HG03064 (cell line): Measurements from ENCODE around the gene SUPT4H1.

Experiments used
- ATAC-seq: cut with Tn5 transposase; IDR thresholded peaks from one replicate; pipeline ENCODE4 v1.9.1; 2021; ENCODE audit warnings: low read depth; ENCODE audit not compliant: unreplicated experiment

The SUPT4H1 gene

DNA sequence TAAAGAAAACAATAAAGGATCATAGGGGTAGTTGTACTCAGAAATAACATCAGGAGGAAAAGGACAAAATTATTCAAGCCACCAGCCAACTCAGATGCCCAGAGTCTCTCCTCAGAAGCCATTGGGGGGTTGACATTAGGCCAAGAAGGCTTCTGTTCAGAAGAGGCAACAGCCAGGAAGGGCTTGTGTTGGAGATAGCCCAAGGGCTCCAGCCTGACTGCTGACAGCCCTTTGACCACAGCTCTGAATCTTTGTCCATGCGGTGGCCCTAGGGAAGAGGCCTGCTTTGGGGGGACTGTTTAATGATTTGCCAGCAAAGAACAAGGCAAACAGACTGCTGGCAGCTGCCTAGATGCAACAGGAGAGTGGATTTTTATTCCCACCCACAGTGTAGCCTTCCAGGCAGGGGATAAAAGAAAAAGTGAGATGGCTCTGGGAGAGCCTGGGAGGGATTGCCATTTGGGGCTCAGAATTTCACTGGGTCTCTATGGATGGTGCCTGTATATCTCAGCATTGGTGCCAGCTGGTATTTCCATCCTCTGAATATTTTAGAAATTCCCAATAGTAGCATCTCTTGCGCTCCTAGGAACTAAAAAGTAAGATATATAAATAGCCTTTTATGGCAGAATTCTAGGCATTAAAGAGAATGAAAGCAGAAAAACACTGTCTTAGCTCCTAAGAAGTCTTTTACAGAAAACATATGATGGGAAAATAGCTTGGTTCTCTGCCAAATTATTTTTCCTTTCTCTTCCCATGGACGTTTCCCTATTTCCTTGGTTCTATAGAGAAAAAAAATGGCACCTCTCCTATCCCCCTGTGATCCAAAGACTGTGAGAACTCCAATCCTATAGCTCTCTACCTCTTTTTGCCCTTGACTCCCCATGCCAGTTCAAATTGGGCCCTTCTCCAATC lies 29.4 kb upstream of the SUPT4H1 start:
- no peak for ATAC-seq

DNA sequence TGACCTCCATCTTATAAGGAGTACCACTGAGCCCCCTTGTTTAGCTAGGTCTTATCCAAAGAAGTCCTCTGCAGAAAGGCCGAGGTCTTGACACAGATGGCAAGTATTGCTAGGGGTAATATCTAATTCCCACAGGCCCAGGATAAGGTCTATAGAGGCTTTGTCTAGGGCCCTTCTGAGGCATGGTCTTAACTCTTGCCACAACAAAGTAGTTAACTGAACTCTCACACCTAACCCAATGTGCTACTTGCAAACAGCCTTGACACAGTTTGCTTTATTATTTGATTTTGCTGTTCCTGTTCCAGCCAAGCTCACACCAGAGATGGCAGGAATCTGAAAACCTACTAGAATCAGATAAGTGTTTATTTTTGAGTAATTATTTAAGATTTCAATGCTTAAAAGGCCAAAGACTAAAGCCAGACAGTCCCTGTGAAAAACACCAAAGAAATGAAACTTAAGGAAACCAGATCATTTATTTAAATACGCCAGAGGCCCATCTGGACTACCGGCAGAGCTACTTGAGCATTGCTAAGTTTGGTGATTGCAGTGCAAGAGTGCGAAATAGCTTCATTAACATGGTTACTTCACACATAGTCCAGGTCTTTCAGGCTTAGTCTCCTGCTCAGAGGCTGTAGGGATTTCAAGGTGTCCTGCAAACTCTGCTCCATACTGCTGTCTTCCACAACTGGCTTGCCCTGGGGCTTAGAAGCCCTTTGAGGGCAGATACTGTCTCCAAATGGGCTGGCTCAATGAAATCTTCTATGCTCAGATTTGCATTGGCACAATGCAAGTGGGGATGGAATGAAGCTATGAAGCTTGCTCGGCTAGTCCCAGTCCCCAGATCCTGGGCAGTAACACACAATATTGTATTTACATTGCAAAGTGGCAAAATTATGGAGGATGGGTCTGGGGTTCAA lies 28.5 kb upstream of the SUPT4H1 start:
- ATAC-seq, result no peak

- ATAC-seq, result no peak
These were observed 27.5 kb upstream of the SUPT4H1 start for GRCh38 chr17:58379511-58379824.

- no peak for ATAC-seq
These were observed 26.9 kb upstream of the SUPT4H1 start for GRCh38 chr17:58378733-58379510.

GRCh38 chr17:58377661-58378060 lies 25.7 kb upstream of the SUPT4H1 start:
- no peak for ATAC-seq

- ATAC-seq, result no peak
These were observed 25.1 kb upstream of the SUPT4H1 start for GRCh38 chr17:58377093-58377601.

DNA sequence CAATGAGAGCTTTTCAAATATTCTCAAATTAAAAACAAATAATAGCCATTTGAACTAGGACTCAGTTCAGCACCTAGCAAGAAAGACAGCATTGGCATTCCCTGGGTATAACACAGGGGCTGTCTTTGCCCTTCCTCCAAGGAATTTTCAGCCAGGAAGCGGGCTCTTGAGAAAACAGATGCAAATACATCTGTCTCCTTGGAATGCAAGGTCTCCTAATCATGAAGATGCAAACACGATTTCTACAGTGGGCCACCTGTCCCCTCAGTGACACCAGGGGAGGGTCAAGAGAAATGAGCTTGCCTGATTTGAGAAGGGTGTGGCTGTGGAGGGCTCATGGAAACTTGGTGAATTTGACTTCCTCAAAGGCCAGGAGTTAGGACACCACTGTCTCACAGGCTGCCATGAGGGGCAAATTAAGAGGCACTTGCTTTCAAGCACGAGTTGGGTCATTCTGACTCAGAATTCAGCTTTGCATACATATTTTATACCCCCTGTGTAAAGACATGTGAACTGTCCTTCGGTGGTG lies 24.5 kb upstream of the SUPT4H1 start:
- no peak for ATAC-seq

- ATAC-seq, result no peak
These were observed 23.8 kb upstream of the SUPT4H1 start for GRCh38 chr17:58375811-58376210.

- no peak for ATAC-seq
These were observed 23.3 kb upstream of the SUPT4H1 start for GRCh38 chr17:58375256-58375655.

GRCh38 chr17:58373923-58374322 lies 21.9 kb upstream of the SUPT4H1 start:
- ATAC-seq, result no peak

DNA sequence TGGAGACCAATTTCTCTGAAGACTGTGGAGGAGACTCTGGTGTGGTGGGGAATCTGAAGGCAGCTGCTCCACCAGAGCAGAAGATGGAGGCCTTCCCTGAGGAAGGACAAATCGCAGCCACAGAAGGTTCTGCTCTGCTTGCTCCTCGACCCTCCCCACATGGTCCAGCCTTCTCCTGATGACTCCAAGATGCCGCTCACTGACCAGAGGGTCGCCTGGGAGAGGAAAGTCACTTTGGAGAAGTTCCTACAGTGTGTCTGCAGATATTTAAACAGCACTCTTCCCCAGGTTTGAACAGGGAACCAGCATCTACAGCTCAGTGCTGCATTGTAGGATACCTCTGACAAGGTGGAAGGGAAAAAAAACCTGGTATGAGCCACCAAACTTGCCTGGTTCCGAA lies 21.0 kb upstream of the SUPT4H1 start:
- ATAC-seq, result no peak

- ATAC-seq, result no peak
These were observed 19.4 kb upstream of the SUPT4H1 start for GRCh38 chr17:58371300-58371950.

GRCh38 chr17:58370716-58371115 lies 18.7 kb upstream of the SUPT4H1 start:
- ATAC-seq, result no peak

GRCh38 chr17:58370309-58370708 lies 18.3 kb upstream of the SUPT4H1 start:
- ATAC-seq, result no peak

DNA sequence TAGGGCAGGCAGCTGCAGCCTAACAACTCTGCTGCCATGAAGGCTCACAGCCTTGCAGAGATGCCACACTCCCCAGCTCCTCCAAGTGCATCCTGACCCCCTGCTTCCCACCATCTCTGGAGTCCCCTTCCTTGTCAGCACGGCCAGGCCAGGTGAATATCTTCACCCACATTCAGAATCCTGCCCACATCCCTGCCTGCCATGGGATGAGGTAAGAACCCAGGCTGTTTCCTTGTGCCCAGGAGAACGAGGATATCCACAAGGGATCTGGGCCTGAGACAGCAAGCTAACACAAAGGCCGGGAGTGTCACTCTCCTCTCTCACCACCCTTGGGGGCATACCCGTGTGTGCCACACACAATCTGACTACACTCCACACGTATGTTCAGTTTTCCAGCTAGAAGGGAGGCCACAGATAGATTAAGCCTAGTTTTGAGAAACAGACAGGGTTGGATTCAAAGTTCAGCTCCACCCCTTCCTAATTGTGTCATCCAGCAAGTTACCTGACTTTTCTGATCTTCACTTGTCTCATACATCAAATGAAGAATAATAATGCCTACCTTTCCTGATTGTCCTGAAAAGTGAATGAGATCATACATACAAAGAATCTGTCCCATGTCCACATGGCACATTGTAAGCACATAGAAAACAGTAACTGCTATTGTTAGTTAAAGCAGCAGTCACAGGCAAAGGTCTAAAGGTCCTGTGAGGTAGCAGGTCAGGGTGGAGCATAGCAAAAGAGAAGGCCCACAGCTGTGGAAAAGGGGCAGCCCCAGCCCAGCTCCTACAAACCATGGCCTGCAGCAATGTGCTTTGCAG lies 17.4 kb upstream of the SUPT4H1 start:
- no peak for ATAC-seq

DNA sequence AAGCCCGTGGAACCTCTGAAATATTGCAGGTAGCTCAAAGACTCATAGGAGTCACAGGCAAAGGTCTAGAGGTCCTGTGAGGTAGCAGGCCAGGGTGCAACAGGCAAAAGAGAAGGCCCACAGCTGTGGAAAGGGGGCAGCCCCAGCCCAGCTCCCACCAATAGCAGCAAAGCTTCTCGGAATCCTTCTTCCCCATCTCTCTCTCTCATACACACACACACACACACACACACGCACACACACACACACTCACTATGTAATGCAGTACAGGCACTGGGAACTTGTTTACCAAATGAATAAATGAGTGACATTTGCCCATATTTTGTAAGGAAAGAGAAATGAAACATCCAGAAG lies 16.8 kb upstream of the SUPT4H1 start:
- no peak for ATAC-seq

DNA sequence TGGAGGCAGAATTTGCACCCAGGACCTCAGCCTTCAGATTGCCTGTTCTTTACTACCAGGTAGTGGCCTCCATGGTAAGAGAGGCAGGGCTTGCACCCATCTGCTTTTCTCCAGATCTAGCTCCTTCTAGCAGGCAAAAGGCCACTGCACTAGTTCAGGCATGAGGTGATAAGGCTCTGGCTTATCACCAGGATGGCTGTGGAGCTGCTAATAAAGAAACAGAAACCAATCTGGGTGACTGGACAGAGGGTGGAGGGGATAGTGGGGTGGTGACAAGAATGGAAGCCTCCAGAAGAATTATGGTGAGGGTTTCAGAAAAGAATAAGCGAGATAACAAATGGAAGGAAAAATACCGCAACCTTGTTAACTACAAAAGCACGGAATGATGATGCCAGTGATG lies 15.5 kb upstream of the SUPT4H1 start:
- no peak for ATAC-seq

DNA sequence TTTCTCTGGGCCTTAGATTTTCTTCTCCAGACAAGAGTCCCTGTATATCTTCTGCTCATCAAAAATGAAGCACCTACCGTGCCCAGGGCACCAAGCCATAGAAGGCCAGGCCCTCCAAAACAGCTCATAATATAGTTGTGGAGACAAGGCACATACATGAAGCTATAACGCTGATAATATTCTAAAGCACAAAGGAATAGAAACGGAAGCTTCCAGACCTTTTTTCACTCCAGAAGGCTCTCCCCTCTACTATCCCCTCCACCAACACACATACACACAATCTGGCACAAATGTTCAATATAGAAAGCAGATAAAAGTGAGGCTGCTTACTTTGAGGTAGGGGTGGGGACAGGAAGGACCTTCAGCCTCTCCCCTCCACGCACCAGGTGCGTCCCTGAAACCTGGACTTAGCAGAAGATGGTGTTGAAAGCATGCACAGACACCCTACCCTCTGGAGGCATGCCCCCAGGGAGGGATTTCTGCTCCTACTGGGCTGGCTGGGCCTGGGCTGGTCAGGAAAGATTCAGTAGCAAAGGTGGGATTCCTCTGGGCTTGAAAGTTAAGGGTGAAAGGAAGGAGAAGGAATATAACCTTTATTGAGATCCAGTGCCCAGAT lies 14.1 kb upstream of the SUPT4H1 start:
- no peak for ATAC-seq
